CD4-positive, alpha-beta T cell treated with Interferon alpha-2 for 1 hour (primary cell): ENCODE measurements around the gene DYNC1LI2.
"Not testable (repeated sequence)": the region's sequence is repeated elsewhere in the genome, so short reads cannot be mapped to it uniquely, and the experiment has no call there.

ENCODE experiments used
- DNase-seq, 2 donors: peaks; one replicate each; pipeline ENCODE4 v3.0.0-alpha.2; 2020 to 2022

DYNC1LI2 gene

DNA sequence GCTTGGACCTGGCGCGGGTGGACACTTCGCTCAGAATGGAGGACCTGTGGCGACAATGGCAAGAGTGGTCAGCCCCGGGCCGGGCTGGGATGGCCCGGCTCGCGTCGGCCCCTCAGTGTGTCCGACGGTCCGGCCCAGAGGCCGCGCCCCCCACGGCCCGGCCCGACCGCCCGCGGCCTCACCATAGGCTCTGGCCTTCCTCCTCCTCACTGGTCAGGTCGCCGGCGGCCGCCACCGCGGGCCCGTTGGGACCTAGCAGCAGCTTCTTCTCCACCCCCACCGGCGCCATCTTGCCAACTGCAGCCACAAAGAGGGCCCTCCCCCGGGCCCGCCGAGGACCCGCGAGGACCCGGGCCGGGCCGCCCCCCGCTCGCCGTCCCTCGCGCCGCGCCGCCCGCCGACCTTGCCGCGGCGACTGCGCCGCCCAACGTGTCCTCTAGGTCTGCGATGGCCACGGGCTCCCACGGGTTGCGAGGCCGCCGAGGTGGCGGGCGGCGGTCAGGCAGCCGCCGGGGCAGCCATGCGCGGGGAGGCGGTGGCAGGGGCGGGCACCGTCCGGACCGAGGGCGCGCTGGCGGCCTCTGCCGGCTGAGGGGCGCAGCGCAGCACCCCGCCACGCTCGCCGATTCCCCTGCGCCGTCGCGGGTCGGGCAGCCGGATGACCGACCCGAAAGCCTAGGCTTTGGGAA, at the start of gene DYNC1LI2:
TSS of gene DYNC1LI2 (minus strand) at position 307 of the 689 bp plus-strand sequence. CDS start at position 289, 18 bp downstream.
- peak; percentile 81 to 84 for DNase-seq

DNA sequence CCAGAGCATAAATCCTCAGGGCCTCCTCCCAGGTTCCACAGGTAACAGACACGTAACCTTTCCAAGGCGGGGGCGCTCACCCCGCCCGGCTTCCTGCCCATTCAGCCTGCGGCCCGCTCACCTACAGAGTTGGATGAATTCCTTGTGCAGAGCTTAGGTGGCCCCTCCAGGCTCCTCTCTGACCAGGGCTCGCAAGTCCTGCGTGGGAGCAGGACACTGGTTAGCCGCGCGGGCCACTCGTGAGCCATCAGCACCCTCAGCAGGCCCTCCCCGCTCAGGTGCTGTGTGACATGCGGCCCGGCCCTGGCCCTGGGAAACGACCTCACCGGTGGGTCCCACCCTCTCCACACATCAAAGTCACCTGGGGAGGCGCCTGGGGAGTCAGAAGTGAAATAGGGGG, 49.4 kb upstream of the DYNC1LI2 start:
- DNase-seq, result no peak

GRCh38 chr16:66798161-66798560, 46.8 kb upstream of the DYNC1LI2 start:
- no peak for DNase-seq

DNA sequence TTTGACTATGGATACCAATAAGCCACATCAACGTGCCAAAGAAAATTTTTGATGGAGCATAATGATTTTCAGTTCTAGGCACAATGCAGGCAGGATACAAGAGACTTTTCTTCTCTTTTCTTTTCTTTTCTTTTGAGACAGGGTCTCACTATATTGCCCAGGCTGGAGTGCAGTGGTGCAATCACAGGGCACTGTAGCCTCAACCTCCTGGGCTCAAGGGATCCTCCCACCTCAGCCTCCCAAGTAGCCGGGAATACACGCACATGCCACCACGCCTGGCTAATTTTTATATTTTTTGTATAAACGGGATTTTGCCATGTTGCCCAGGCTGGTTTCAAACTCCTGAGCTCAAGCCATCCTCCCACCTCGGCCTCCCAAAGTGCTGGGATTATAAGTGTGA, 42.6 kb upstream of the DYNC1LI2 start:
- DNase-seq, result not testable (repeated sequence)

DNA sequence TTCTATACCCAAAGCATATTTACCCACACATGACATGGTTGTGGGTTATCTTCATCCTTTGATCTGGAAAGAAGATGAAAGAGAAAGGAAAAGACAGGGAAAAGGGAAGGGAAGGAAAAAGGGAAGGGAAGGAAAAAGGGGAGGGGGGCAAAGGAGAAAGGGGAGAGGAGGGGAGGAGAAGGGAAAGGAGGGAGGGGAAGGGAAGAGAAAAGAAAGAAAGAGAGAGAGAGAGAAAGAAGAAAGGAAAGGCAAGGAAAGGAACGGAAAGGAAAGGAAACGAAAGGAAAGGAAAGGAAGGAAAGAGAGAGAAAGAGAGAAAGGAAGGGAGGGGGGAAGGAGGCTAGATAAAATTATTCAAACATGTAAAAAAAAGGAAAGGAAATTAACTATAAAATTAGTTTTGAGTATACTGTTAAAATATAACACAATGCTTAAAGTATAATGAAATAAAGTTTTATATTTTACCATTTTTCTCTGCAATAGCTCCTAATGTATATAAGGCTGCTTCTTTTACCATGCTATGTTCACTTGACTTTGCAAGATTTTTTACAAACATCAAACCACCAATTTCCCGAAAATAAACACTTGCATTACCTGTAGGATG, 38.8 kb upstream of the DYNC1LI2 start:
- DNase-seq, result no peak

DNA sequence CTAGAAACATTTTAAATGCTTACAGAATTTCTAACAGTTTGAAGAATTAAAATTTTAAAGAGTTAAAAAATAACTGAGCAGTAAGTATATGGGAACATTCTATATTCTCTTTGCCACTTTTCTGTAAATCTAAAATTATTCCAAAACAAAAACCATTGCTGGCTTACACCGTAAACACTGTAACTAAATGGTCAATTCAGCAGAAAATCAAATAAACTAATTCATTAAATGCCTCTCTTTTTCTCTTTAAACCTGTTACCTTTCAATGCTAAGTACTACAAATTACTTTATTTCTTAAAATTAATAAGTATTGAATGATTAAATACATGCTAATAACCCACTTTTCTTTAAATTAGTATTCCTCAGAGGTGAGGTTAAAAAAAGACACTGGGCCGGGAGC, 36.0 kb upstream of the DYNC1LI2 start:
- DNase-seq, result no peak

DNA sequence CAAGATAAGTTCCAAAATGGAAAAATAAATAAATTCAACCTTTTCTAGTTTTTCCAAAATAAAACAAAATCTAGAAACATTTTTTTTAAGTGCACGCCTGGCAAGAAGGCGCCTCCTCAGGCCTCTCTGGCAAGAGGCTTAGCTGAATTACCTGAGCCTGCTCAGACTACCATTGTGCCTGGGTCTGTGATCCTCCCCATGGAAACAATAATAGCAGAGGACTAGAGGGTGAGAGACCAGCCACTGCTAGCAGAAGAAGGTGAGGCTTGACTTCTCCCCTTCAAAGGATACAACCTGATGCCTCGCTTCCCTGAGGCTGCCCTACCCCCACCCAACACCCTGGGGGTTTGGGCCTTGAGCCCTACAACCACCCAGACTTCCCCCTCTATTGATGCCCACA, 35.1 kb upstream of the DYNC1LI2 start:
- no peak for DNase-seq

- no peak for DNase-seq
Observed at GRCh38 chr16:66776457-66776856, 25.0 kb upstream of the DYNC1LI2 start.

- no peak for DNase-seq
Observed at GRCh38 chr16:66774981-66775380, 23.6 kb upstream of the DYNC1LI2 start.

DNA sequence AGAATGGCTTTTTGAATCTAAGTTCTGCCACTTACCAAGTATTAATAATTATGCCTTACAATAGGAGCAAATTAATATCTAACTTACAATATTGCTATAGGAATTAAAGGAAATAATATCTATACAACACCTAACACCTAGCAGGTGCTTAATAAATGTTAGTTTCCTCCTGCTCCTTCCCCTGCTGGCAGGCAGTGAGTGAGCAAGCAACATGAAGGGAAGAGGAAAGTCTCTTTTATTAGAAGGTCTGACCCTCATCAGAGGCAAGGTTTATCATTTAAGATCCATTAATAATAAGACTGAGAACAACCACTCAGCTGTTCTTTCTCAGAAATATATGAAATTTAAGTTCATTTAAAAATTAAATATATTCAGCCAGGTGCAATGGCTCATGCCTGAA, 6.7 kb upstream of the DYNC1LI2 start:
- no peak for DNase-seq

- no peak for DNase-seq
Observed at GRCh38 chr16:66754819-66755218, 3.4 kb upstream of the DYNC1LI2 start.

DNA sequence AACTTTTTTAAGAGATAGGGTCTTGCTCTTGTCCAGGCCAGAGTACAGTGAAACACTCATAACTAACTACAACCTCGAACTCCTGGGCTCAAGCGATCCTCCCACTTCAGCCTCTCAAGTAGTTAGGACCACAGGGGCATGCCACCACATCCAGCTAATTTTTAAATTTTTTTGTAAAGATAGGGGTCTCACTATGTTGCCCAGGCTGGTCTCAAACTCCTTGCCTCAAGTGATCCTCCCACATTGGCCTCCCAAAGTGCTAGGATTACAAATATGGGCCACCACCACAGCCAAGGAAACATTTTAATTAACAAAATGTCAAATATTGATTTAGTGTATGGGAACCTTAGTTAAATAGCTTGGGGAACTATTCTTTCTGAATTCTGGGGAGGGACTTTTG, 2.8 kb upstream of the DYNC1LI2 start:
- DNase-seq, result no peak

DNA sequence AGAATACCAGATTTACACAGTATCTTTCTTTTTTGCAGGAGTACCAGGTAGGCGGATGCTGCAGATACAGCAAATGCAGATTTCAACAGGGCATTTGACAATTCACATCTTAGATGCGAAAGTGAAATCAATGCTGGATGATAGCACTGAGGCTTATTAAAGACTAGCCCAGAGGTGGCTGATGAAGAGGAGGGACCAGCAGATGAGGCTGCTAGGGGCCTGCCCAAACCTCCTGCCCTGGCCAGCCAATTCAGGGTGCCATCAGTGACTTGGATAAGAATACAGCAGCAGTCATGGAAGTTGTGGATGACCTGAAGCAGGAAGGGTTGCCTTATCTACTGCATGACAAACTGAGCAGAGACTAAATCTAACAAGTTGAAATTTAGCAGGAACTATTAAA, 1.5 kb upstream of the DYNC1LI2 start:
- no peak for DNase-seq

DNA sequence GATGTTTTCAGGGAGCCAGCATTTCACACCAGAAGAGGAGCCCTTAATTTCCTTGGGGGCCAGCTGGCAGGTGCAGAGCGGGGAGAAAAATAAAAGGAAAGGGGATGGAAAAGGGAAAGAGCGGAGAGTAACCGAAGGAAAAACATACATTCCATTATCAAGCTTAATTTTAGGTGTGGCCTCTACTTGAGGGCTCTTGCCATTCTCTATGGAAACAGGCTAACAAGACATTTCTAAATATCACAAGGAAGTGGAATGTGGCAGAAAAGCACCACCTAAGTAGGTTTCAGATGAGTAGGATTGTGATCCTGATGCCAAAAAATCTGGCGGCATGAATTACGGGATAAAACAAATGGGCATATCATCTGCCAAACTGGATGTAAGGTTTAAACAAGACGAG, 970 bp upstream of the DYNC1LI2 start:
- no peak for DNase-seq

DNA sequence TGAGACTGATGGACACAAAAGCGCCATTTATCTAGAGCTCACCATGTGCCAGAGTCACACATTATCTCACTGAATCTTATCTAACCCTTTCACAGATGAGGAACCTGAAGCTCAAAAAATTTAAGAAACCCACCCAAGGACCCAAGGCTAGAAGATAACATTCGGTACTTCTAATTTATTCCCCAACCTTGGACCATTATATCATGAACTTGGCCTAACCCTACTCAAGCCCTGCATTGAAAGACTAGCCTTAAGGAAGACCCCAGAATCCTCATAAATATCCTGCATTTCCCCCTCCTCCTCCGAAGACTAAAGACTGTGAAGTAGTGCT, 548 bp upstream of the DYNC1LI2 start:
- DNase-seq, result no peak

DNA sequence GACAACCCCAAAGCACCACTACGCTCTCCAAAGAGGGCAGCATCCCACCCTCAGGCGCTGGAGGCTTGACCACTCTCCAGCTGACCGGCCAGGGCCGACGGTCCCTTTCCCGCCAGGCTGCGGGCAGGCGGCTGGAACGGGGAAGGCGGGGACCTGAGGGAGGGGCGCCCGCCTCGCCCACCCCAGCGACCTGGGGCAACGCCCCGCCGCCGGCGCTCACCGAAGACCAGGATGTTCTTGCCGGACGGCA, 431 bp downstream of the DYNC1LI2 start:
- DNase-seq, result no peak

DNA sequence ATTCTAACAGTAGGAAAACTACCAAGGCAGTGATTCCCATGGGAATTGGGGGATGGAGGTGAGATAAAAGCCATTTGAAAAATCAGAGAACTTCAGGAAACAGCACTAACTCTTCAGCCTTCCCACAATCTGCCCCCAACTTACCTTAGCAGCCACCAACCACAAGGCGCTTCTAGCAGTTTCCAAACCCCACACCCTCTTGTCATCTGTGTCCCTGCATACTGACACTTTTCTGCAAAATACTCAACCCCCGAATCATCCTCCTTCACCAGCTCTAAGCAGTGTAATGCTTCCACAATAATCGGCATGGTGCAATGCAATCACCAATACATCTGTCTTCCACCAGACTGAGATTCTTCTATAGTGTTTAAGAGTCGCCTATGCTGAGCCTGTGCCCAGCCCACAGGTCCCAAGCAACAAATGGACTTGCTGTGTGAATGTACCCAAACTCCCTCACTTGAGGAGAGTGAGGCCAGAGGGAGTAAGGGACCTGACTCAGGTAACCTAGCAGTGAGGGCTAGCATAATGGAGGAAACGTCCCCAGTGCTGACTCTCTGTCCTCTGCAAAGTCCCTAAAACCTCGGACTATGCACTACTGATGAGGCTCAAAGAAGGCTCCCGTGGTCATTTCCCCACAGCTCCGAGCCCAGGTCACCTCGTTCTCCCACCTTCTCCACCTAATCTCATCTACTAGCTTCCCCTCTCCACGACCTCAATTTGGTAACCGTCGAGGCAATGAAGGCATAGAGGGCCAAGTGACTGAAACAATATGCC, 943 bp downstream of the DYNC1LI2 start:
- no peak for DNase-seq

GRCh38 chr16:66746682-66747081, 4.7 kb downstream of the DYNC1LI2 start:
- DNase-seq, result peak; percentile 5 to 23

GRCh38 chr16:66746048-66746447, 5.4 kb downstream of the DYNC1LI2 start:
- no peak for DNase-seq

DNA sequence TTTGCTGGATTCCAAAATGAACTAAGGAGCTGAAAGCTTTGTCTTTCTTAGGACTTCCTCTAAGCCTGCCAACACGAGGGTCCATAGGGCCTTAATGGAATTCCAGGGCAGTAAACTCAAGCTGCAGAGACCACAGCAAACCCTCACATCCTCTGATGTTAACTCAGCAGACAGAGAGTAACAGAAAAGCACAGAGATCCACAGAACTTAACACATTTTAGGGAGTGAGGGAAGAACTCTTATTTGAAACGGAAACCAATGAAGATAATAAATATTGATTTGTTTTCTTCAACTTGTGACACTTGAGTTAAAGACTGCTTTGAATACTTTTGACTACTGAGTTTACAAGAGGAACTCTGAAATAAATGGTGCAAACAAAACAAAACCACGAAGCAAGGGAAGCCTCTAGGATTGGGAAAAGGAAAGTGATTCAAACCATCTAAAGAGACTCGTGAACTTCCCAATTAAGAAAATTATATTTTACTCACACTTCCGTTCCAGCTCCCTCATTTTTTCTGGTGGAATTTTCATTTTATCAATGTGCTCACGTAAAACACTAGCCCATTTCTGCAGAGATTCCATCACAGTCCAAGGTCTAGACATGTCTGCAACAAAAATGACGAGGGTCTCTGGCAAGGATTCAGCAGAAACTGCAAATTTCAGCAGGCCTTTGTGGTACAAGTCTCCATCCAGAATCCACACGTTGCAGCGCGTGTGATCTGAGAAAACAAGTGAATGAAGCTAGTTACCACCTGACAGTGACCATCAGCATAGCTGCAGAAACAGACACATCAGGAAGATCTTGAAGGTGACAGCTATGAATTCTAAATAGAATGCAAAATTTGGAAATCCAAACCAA, 9.2 kb downstream of the DYNC1LI2 start:
- DNase-seq, result no peak

DNA sequence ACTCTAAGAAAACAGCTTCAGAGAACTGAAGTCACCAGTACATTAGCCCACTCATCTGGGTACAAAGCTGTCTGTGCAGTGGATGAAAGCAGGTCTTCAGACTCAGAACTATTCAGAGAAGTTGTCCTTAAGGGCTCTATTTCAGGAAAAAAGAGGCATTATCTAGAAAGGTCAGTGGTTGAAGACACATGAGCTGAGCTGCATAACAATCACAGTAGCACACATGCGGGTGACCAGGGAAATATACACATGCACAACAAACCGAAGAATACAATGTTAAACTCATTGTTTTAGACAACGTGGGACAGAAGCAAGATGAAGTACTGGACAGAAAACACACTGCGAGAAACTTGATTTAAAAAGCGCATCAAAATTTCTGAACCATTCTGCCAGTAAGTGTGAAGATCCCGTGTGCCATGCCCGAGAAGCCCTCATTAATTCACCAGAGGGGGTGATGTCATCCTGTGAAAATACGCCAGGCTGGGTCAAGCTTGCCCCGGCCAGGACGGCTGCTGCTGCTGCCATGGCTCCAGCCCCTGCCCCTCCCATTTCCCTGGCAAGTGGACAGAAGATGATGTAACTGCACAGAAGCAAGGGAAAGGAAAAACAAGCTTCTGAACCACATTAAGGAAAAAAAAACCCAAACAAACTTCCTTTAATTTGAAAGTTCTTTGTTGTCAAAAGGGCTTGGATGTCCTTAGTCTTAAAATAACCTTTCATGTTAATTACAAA, 10.1 kb downstream of the DYNC1LI2 start:
- no peak for DNase-seq

- no peak for DNase-seq
Observed at GRCh38 chr16:66740533-66740932, 10.9 kb downstream of the DYNC1LI2 start.

DNA sequence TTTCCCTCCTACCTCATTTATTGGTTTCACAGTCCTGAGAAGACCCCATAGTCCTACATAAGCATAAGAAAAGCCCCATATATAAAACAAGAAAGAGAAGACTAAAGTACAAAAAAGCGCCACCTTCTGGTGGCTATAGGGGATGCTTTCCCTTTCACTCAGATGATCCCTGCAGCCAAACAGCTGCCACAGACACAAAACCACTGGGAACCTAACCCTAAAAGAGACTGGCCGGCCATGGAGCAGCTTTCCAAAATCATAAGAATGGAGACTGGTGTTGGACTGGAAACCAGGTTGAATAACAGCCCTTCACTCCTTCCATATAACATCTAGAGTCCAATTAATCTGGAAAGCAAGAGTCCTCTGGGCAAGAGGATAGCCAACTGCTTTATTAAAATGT, 11.4 kb downstream of the DYNC1LI2 start:
- peak in 1 of 2 donors; percentile 51 for DNase-seq
